ENCODE measurements around the gene RRAS.

The RRAS gene

DNA sequence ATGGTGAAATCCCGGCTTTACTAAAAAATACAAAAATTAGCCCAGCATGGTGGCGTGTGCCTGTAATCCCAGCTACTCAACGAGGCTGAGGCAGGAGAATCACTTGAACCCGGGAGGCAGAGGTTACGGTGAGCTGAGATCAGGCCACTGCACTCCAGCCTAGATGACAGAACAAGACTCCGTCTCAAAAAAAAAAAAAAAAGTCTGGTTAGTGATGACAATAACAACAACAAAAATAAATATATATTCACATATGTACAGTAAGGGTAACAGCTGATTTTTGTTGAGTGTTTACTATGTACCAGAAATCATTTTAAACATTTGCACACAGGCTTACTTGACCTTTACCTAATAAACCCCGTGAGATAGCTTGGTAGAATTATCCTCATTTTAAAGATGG lies 23.0 kb downstream of the RRAS start:
- H2AFZ ChIP-seq (ENCODE audit: low read depth, low read length), result no peak overlapping the region
- no peak overlapping the region for H3K27ac ChIP-seq (ENCODE audit: low read length)
- H4K20me1 ChIP-seq (ENCODE audit: insufficient read depth, low read length), result peaks cover 7% of the 10 kb centered on the region; the same call in 1 of the 2 replicates
- H3K4me2 ChIP-seq (ENCODE audit: low read length), result no peak overlapping the region
- H3K4me3 ChIP-seq (ENCODE audit: low read length), result no peak overlapping the region
- TF ChIP-seq, protein P1, sequence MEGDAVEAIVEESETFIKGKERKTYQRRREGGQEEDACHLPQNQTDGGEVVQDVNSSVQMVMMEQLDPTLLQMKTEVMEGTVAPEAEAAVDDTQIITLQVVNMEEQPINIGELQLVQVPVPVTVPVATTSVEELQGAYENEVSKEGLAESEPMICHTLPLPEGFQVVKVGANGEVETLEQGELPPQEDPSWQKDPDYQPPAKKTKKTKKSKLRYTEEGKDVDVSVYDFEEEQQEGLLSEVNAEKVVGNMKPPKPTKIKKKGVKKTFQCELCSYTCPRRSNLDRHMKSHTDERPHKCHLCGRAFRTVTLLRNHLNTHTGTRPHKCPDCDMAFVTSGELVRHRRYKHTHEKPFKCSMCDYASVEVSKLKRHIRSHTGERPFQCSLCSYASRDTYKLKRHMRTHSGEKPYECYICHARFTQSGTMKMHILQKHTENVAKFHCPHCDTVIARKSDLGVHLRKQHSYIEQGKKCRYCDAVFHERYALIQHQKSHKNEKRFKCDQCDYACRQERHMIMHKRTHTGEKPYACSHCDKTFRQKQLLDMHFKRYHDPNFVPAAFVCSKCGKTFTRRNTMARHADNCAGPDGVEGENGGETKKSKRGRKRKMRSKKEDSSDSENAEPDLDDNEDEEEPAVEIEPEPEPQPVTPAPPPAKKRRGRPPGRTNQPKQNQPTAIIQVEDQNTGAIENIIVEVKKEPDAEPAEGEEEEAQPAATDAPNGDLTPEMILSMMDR (IDR thresholded peaks at IDR 0.05; ENCODE audit: low read depth, low read length), result no peak
- TF ChIP-seq EZH2phosphoT487 (IDR thresholded peaks at IDR 0.05; ENCODE audit: low read depth), result no peak
- no peaks in the 10 kb centered on the region for H3K27me3 ChIP-seq (ENCODE audit: low read depth, low read length)
- no peaks in the 10 kb centered on the region for H3K4me1 ChIP-seq (ENCODE audit: low read length)
- no peaks in the 10 kb centered on the region for H3K9me3 ChIP-seq (ENCODE audit: insufficient read depth, low read length)
- H3K9ac ChIP-seq (ENCODE audit: low read length), result no peak overlapping the region
- peaks cover 54% of the 10 kb centered on the region for H3K36me3 ChIP-seq (replicated peaks; ENCODE audit: low read depth, low read length)
- peaks cover 19% of the 10 kb centered on the region for H3K79me2 ChIP-seq (ENCODE audit: low read length)

DNA sequence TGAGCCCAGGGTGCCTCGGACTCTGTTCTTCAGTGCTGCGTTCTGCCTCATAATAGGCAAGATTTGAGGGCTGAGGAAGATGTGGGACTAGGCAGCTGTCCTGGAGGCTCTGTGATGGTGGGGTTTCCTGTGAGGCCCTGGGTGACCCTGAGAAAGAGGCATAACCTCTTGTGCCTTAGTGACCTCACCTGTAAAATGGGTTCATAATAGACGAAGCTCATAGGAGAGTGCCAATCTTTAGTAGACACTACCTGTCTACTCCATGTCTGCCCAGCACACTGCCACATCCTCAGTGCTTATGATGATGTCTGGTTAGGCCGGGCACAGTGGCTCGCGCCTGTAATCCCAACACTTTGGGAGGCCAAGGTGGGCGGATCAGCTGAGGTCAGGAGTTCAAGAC lies 23.4 kb downstream of the RRAS start:
- peaks cover 7% of the 10 kb centered on the region; the same call in 1 of the 2 replicates for H4K20me1 ChIP-seq (ENCODE audit: insufficient read depth, low read length)
- peaks cover 50% of the 10 kb centered on the region for H3K36me3 ChIP-seq (replicated peaks; ENCODE audit: low read depth, low read length)
- no peak overlapping the region for H3K4me2 ChIP-seq (ENCODE audit: low read length)
- no peaks in the 10 kb centered on the region for H3K27me3 ChIP-seq (ENCODE audit: low read depth, low read length)
- TF ChIP-seq, protein P1 (IDR thresholded peaks at IDR 0.05; ENCODE audit: low read depth, low read length), result no peak
- no peak for TF ChIP-seq EZH2phosphoT487 (IDR thresholded peaks at IDR 0.05; ENCODE audit: low read depth)
- H3K4me3 ChIP-seq (ENCODE audit: low read length), result no peak overlapping the region
- no peak overlapping the region for H3K9ac ChIP-seq (ENCODE audit: low read length)
- H3K27ac ChIP-seq (ENCODE audit: low read length), result no peak overlapping the region
- no peaks in the 10 kb centered on the region for H3K4me1 ChIP-seq (ENCODE audit: low read length)
- H3K79me2 ChIP-seq (ENCODE audit: low read length), result peaks cover 19% of the 10 kb centered on the region
- H2AFZ ChIP-seq (ENCODE audit: low read depth, low read length), result no peak overlapping the region
- no peaks in the 10 kb centered on the region for H3K9me3 ChIP-seq (ENCODE audit: insufficient read depth, low read length)

DNA sequence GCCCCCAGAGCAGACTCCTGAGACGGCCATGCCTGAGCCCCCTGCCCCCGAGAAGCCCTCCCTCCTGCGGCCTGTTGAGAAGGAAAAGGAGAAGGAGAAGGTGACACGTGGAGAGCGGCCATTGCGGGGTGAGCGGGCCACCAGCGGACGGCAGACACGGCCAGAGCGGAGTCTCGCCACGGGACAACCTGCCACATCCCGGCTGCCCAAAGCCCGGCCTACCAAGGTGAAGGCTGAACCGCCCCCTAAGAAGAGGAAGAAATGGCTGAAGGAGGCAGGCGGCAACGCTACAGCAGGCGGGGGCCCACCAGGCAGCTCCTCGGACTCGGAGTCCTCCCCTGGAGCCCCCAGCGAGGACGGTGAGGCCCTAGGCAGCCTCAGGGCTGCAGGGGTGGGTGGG lies 24.1 kb downstream of the RRAS start:
- peaks cover 48% of the 10 kb centered on the region for H3K36me3 ChIP-seq (replicated peaks; ENCODE audit: low read depth, low read length)
- TF ChIP-seq EZH2phosphoT487 (IDR thresholded peaks at IDR 0.05; ENCODE audit: low read depth), result no peak
- TF ChIP-seq, protein P1 (IDR thresholded peaks at IDR 0.05; ENCODE audit: low read depth, low read length), result no peak

DNA sequence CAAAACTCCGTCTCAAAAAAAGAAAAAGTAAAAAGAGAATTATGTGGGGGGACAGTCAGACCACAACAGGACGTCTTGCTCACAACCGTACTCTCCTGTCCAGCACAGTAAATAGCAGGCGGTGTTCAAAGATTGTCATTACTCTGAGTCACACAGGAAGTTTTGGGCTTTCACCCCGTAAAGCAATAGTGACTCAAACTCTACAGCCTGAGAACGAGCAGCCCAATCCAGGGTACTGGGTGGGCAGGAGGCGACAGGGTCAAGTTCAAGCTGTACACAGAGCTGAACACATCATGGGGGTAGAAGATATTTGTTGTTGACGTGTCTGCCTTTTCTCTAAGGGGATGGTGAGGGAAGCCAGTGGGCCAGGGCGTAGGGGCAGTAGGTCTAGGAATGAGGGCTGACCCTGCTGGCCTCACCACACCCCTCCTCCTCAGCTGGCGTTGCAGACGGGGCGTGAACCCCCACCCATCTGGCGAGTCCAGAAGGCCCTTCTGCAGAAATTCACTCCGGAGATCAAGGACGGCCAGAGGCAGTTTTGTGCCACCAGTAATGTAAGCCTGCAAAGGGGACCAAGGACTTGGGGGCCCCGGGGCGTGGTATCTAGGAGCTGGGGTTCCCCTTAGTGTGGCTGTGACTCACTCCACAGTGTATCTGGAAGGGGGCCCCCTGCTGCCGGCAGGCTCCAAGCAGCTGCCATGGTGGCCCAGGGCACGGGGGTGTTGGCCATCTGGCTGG lies 25.7 kb downstream of the RRAS start:
- Histone ChIP-seq H3K36me3 (replicated peaks; ENCODE audit: low read depth, low read length) (peaks cover 49% of the 10 kb centered on the region), H3K27me3 (ENCODE audit: low read depth, low read length) (no peaks in the 10 kb centered on the region), H3K9me3 (ENCODE audit: insufficient read depth, low read length) (no peaks in the 10 kb centered on the region), H3K27ac (ENCODE audit: low read length) (no peak overlapping the region), H3K4me1 (ENCODE audit: low read length) (no peaks in the 10 kb centered on the region), H3K79me2 (ENCODE audit: low read length) (peaks cover 38% of the 10 kb centered on the region), H4K20me1 (ENCODE audit: insufficient read depth, low read length) (peaks cover 7% of the 10 kb centered on the region; the same call in 1 of the 2 replicates), H3K9ac (ENCODE audit: low read length) (no peak overlapping the region), H3K4me2 (ENCODE audit: low read length) (no peak overlapping the region), H3K4me3 (ENCODE audit: low read length) (no peak overlapping the region), H2AFZ (ENCODE audit: low read depth, low read length) (no peak overlapping the region)
- no peak for TF ChIP-seq EZH2phosphoT487 (IDR thresholded peaks at IDR 0.05; ENCODE audit: low read depth)
- TF ChIP-seq, protein P1 (IDR thresholded peaks at IDR 0.05; ENCODE audit: low read depth, low read length), result no peak

More for the DNA sequence above, 24.1 kb downstream of the RRAS start:
- Histone ChIP-seq H3K79me2 (ENCODE audit: low read length) (peaks cover 25% of the 10 kb centered on the region), H3K4me3 (ENCODE audit: low read length) (no peak overlapping the region), H3K27ac (ENCODE audit: low read length) (no peak overlapping the region), H3K4me1 (ENCODE audit: low read length) (no peaks in the 10 kb centered on the region), H3K9me3 (ENCODE audit: insufficient read depth, low read length) (no peaks in the 10 kb centered on the region), H4K20me1 (ENCODE audit: insufficient read depth, low read length) (peaks cover 7% of the 10 kb centered on the region; the same call in 1 of the 2 replicates), H3K9ac (ENCODE audit: low read length) (no peak overlapping the region), H2AFZ (ENCODE audit: low read depth, low read length) (no peak overlapping the region), H3K4me2 (ENCODE audit: low read length) (no peak overlapping the region), H3K27me3 (ENCODE audit: low read depth, low read length) (no peaks in the 10 kb centered on the region)
